GM12892 (cell line): ENCODE measurements around the gene SLC7A6.

ENCODE experiments used
- POLR2A ChIP-seq: IDR thresholded peaks from 2 replicates; pipeline ENCODE4 v1.6.1; 2011; ENCODE audit warnings: low read depth, low read length, control low read depth
- POLR2AphosphoS5 ChIP-seq: IDR thresholded peaks from 2 replicates; pipeline ENCODE4 v1.6.1; 2011; ENCODE audit warnings: low read depth, low read length, control low read depth
- TAF1 ChIP-seq: IDR thresholded peaks from 2 replicates; pipeline ENCODE4 v1.6.1; 2011; ENCODE audit warnings: low read depth, mild to moderate bottlenecking, control low read depth, low read length, borderline replicate concordance

DNA sequence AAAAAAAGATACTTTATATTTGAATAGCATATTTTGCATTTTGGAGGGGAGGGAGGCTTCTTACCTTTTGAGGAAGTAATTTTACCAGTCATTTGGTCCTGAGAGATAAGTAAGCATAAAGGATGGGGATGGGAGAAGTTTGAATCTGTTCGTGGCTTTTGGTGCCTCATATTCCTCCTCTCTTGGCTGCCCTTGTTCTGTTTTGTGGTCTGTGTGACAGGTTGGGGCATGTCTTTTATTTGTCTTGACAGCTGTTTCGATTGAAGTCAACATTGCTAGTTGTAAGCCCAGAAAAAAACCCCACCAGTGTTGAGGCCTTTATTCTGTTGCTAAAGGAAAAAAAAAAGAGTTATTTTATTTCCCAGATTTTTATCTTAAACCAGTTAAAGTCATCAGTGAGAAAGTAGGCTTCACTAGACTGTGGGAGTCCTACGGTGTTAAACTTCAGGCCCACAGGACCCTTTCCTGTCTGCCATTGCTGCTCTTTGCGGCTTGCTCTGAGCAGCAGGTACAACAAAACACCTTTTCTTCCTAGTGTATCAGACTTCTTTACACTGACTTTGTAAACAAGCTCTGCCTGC lies 11.4 kb downstream of the SLC7A6 start:
- TF ChIP-seq TAF1 (no peak), POLR2A (no peak), POLR2AphosphoS5 (no peak)
